NCI-H187 (cell line): ENCODE data around the gene GNL1.

Experiments
- DNase-seq, 2 experiments: peaks; one replicate each; lab custom pipeline; 2025; lab: John Stamatoyannopoulos, UW

GNL1 gene, protein sequence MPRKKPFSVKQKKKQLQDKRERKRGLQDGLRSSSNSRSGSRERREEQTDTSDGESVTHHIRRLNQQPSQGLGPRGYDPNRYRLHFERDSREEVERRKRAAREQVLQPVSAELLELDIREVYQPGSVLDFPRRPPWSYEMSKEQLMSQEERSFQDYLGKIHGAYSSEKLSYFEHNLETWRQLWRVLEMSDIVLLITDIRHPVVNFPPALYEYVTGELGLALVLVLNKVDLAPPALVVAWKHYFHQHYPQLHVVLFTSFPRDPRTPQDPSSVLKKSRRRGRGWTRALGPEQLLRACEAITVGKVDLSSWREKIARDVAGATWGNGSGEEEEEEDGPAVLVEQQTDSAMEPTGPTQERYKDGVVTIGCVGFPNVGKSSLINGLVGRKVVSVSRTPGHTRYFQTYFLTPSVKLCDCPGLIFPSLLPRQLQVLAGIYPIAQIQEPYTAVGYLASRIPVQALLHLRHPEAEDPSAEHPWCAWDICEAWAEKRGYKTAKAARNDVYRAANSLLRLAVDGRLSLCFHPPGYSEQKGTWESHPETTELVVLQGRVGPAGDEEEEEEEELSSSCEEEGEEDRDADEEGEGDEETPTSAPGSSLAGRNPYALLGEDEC

DNA sequence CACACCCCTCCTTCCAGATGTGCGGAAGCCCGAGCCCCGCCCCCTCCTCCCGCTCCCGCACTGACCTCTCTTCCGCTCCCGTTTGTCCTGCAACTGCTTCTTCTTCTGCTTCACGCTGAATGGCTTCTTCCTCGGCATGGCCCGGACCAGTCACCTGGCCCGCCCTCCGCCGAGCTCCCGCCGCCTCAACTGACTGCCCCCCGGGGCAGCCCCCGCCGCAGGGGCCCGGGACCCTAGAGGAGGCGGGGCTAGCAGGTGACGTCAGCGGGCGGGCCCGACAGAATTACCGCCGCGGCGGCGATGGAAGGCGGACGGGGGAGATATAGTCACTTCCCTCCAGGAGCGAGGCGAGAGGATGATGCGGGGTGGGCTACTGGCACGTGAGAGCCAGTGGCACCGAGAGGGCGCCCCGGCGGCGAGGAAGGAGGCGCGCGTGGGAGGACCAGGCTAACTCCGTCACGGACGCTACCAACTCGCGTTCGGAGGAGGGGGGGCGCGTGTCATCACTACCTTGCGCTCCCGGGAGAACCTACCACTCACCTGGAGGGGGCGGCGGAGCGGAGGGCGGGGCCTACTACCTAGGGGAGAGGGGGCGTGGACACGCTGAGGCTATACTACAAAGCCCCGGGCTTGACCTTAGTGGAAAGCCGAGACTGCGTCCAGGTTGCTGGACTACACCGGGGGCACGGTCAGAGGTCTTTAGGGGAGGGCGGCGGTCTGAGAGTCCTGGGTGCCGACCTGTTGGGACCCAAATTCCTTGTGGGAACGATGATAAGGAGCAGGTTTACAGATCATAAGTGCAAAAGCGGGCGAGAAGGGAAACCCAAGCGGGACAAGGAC lies at the start of gene GNL1:
Gene GNL1, minus strand, starts transcription at position 424 of the 840 bp plus-strand sequence. Its CDS starts 286 bp downstream, at position 138.
- DNase-seq, result peak; percentile 84 to 85

DNA sequence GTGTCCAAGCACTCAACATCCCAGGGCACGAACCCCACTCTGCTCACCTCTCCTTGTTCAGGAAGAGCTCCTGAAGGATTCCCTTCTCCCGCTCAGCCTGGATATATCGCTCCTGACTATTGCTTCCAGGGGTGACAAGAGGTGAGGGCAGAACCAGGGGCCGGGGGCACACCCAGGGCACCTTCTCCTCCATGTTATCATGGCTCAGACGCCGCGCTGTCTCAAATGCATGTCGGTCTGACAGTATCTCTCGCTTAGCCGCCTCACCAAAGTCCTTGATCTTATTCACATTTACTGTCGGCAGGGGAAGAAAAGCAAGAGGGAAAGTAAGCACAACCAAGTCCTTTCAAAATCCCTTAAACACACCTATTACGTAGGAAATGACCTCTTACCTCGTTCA lies 47.7 kb upstream of the GNL1 start:
- DNase-seq, result no peak

DNA sequence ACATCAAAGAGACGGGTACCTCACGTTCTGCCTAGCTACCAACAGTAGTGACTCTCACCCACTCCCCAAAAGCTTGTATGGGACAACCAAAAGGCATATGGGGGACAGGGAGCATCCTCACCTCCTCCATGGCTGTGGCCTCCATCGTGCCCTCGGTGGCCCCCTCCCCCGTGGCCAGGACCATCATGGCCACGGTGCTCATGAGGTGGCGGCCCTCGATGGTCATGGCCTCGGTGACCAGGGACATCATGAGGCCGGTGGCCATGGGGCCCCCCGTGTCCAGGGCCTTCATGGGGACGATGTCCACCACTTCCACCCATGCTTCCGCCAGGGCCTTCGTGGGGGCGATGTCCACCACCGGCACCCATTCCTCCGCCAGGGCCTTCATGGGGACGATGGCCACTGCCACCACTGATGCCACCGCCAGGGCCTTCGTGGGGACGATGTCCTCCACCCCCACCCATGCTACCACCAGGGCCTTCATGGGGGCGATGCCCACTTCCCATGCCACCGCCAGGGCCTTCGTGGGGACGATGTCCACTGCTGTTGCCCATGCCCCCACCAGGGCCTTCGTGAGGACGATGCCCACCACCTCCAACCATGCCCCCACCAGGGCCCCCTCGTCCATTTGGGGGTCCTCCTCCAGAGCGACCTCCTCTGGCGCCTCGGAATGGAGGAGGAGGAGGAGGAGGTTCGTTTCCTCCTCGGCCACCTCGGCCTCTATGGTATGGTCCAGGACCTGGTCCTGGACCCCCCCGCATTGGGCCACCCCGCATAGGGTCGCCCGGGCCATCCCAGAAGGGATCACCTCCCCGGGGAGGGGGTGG lies 45.7 kb upstream of the GNL1 start:
- no peak for DNase-seq

DNA sequence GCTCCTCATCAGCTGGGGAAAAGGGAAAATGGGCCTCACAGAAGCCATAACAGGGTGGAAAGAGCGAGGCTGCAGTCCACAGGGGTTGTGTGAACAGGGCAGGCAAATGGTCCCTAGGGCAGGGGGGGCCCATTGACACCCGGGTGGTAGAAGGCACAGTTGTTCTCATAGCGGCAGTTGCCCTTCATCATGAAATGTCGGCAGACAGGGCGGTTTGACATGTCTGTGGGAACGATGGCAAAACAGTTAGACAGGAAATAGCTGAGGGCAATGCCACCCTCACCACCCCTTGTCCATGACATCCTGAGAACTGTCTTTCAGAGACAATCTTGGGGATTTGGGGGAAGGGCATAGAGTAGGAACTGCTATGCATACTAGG lies 45.1 kb upstream of the GNL1 start:
- DNase-seq, result no peak

DNA sequence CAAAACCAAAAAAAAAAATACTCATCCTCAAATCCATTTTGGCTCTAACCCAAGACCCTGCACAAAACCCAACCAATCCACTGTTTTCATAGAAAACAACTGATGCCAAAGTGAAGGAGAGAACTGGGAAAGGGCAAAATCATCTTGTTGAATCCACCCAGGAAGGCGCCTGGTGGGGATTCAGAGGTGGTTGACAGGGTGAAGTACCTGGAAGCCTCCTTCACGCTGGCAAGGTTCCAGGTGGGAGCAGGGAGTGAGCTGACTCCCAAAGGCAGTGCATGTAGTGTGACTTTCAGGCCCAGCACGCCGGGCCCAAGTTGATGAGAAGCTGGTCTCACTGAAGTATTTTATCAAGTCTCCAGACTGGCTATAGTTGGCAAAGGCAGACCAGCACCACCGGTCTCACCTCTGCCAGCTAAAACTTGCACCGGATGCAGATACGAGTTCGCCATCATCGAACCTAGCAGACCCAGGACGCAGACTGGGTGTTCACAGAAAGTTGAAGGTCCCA lies 44.2 kb upstream of the GNL1 start:
- no peak for DNase-seq

DNA sequence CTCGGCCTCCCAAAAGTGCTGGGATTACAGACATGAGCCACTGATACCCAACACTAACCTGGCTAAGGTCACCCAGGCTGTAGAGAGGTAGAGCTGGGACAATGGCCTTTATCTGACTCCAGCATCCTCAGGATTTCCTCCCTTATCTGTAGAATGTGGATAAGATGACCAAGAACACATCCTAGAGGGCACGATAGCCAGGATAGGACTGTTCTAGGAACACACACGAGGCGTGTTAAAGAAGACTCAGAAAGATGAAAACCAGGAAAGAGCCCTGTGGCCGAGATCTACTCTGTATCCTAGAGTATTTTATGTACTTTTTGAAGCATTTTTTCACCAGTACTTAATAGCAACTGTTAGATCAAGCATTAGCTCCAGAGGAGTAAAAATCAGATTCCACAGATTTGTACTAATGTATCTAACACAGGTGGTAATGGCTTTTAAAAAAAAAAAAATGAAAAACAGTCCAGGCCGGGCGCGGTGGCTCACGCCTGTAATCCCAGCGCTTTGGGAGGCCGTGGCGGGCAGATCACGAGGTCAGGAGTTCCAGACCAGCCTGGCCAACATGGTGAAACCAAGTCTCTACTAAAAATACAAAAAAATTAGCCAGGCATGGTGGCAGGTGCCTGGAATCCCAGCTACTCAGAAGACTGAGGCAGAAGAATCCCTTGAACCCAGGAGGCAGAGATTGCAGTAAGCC lies 43.5 kb upstream of the GNL1 start:
- DNase-seq, result no peak

DNA sequence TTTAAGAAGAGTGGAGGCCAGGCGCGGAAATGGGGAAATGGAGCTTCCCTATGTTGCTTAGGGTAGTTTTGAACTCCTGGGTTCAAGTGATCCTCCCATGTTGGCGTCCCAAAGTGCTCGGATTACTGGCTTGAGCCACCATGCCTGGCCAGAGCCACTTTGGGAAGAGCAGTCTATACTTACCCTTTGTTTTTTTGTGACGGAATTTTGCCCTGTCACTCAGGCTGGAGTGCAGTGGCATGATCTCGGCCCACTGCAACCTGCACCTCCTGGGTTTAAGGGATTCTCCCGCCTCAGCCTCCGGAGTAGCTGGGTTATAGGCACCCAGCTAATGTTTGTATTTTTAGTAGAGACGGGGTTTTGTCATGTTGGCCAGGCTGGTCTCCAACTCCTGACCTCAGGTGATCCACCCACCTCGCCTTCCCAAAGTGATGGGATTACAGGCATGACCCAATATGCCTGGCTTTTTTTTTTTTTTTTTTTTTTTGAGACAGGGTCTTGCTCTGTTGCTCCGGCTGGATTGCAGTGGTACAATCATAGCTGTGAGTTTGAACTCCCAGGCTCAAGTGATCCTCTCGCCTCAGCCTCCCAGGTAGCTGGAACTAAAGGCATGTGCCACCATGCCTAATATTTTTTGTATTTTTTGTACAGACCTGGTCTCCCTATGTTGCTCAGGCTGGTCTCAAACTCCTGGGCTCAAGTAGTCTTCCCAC lies 42.8 kb upstream of the GNL1 start:
- DNase-seq, result no peak

DNA sequence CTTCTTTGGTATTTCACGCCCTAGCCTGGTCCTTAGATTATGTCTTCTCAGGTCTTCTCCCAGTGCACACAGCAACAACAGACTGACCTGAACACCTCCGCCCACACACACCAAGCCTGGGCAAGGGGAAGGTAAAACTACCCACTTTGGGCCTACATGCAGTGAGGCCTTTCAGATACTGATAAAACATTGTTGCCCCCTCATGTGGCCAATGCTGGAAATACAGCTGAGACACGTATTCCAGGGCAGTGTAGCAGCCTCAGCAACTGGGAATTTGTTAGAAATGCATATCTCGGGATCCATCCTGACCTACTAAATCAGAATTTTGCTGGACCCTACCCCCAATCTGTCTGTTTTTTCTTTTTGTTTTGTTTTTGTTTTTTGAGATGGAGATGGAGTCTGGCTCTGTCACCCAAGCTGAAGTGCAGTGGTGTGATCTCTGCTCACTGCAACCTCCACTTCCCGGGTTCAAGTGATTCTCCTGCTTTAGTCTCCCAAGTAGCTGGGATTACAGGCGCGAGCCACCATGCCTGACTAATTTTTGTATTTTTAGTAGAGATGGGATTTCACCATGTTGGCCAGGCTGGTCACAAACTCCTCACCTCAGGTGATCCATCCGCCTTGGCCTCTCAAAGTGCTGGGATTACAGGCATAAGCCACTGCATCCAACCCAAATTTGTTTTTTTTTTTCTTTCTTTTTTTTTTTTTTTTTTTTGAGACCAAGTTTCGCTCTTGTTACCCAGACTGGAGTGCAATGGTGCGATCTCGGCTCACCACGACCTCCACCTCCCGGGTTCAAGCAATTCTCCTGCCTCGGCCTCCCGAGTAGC lies 41.2 kb upstream of the GNL1 start:
- peak in 1 of 2 experiments; percentile 17 for DNase-seq

DNA sequence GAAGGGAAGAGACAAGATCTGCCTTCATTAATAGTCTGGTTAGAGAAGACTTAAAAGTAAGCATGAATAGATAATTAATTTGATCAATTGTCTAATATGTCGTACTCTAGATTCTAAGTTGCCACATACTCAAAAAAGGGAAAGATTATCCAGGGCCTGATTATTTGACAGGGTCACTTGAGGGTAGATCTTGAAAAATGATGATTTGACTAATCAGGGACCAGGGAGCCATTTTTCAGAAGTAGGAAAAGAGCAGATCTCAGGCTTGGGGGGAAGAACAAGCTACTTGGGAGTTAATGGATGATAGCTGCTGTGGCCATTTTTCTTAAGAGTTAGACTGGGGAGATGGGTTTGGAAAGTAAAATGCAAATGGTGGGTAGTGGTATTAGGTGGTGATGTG lies 36.0 kb upstream of the GNL1 start:
- DNase-seq, result no peak

DNA sequence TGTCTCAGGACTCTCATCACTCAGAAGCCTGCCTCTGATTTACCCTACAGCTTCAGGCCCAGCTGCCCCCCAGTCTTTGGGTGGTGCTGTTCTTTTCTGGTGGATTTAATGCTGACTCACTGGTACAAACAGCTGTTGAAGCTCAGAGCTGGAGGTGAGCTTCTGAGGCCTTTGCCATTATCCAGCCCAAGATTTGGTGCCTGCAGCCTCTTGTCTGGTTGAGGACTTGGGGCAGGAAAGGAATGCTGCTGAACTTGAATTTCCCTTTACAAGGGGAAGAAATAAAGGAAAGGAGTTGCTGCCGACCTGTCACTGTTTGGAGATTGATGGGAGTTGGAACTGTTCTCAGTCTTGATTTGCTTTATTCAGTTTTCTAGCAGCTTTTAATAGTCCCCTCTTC lies 34.7 kb upstream of the GNL1 start:
- no peak for DNase-seq

DNA sequence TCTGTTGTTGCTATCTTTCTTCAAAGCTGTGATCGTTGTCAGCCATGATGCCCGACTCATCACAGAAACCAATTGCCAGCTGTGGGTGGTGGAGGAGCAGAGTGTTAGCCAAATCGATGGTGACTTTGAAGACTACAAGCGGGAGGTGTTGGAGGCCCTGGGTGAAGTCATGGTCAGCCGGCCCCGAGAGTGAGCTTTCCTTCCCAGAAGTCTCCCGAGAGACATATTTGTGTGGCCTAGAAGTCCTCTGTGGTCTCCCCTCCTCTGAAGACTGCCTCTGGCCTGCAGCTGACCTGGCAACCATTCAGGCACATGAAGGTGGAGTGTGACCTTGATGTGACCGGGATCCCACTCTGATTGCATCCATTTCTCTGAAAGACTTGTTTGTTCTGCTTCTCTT lies 34.2 kb upstream of the GNL1 start:
- no peak for DNase-seq

DNA sequence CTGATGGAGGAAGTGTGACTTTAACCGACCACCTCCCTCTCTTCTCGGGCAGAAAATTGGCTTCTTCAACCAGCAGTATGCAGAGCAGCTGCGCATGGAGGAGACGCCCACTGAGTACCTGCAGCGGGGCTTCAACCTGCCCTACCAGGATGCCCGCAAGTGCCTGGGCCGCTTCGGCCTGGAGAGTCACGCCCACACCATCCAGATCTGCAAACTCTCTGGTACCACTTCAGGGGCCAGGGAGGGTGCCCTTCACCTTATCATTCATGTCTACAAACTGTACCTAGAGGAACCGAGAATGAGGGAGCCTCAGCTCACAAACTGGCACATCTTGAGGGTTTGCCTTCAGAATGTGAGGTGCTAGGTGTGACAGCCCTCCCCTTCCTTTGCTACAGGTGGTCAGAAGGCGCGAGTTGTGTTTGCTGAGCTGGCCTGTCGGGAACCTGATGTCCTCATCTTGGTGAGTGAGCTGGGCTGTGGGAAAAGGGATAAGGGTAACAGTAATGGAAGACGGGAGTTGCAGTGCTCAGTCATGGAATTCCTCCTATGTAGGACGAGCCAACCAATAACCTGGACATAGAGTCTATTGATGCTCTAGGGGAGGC lies 33.6 kb upstream of the GNL1 start:
- no peak for DNase-seq

DNA sequence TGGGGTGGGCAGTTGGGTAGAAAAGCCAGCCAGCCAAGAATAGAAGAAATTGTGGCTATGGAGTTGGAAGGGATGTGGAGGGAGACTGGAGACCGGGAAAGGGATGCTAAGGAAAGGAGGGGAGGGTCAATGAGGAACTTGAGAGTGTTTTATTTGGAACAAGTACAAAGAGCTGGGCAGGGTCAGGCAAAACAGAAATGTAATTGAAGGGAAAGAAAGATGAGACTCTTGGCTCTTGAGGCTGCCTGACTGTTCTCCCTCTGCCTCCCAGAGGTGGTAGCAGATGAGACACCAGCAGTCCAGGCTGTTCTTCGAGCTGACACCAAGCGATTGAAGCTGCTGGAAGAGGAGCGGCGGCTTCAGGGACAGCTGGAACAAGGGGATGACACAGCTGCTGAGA lies 27.6 kb upstream of the GNL1 start:
- DNase-seq, result no peak

DNA sequence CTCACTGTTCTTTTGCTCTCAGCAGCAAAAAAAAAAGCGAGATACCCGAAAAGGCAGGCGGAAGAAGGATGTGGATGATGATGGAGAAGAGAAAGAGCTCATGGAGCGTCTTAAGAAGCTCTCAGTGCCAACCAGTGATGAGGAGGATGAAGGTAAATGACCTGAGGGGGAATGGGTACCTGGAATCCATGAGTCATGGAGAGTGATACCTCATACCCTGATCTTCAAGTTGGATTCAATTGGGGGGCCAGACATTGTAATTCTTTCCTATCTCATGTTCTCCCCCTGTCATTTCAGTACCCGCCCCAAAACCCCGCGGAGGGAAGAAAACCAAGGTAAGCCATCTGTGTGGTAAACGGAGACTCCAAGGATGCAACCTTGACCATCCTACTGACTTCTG lies 21.8 kb upstream of the GNL1 start:
- DNase-seq, result no peak

DNA sequence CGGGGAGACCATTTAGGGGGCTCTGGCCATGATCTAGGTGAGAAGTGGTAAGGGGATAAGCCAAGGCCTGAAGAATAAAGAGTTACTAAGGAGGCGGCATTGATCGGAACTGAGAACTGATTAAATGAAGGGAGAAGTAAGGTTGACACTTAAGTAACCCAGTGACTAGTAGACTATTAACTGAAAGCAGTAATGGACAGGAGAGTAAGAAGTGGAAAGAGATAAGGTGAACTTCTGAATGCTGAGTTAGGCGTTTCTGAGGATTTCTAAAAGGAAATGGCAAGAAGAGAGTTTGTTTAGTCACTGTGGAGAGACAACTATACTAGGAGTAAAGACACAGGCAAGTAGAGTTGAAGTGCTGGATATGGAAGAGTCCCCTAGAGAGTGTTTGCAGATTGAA lies 16.8 kb upstream of the GNL1 start:
- DNase-seq, result no peak

DNA sequence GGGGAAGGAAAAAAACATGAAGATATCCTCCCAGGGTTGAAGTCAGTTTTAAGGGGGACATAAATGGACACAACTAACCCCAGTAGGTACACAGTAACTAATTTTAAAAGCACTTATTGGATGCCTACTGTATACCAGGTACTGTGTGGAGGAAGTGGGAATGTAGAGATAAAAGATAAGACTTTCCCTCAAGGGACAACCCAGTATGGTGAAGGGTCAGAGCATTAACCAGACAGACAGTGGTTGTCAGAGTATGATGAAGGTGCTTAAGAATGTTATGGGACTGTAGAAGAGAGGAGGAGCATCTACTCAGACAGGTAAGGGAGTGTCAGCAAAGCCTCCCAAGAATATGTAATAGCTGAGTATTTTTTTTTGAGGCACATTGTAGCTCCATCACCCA lies 15.9 kb upstream of the GNL1 start:
- DNase-seq, result no peak

DNA sequence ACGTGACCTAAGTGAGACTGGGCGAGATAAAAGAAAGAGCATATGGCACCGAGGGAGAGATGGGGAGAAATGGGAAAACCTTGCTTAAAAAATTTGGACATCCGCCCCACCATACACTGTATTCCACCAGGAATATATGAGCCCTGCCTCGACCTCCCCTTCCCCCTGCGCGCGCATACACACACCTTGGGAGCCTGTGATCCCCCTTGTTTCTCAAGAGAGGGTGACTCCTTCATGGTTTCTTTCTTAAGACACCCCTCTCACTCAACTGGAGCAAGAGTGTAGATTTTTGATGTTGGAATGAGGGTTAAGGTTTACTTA lies 15.4 kb upstream of the GNL1 start:
- DNase-seq, result no peak

DNA sequence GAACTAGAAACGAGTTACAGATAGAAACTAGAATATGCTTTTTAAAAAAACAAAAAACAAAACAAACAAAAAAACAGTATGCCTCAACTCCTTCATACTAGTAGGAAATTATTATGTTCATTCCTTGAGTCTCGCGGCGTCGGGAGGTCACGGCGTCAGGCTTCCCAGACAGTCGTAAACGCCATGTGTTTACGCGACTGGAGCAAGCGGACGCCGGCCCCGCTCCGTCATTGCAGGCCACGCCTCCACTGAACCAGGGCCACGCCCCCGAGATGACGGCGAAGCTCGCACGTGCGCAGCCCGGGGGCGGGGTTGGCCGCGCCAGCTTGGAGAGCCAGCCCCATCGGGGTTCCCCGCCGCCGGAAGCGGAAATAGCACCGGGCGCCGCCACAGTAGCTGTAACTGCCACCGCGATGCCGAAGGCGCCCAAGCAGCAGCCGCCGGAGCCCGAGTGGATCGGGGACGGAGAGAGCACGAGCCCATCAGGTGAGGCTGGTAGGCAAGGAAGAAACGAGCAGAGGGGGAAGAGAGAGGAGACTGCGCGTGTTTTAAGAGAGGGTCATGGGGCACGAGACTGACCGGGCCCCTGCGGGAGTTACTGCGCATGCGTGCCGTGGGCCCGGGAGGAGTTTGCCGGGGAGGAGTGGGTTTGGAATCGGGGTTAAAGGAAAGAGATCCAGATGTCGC lies 14.9 kb upstream of the GNL1 start, which contains the start of gene ABCF1:
Gene ABCF1, plus strand, starts transcription at position 368 of the 687 bp plus-strand sequence. Its CDS starts 46 bp downstream, at position 414.
- peak; percentile 93 to 96 for DNase-seq

DNA sequence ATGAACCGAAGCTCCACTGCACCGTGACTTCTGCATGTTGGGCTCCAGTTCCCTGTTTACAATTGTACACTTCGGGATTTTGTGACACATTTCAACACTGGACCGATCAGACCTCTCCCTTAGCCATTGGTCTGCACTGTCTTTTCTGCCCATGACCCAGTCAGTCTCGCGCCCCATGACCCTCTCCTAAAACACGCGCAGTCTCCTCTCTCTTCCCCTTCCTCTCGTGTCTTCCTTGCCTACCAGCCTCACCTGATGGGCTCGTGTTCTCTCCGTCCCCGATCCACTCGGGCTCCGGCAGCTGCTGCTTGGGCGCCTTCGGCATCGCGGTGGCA lies 14.4 kb upstream of the GNL1 start:
- DNase-seq, result no peak
